ENCODE measurements around the gene C1QTNF12. TPM values are rescaled to one million over a fixed set of nuclear protein-coding genes. Genes with fewer than 3 reads are reported as not detected.

Gene C1QTNF12
- total and polyA plus RNA-seq, 2 experiments from 2014 or later = 3.8 to 6.6 TPM

DNA sequence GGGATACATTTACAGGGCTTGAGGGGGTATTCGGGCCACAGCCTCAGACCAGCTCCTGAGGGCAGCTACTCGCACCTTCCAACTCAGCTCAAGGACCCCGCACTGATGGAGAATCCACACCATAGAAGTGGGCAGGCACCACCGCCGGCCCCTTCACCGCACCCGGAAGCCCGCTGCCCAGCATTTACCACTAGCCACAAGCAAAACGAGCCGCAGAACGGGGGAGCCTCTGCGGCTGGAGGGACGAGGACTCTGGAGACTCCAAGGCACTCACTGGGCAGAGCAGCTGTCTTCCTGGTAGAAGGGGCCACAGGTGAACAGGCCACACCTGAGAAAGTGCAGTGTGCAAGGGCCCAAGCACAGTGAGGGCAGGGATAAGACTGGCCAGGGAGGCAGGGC, 21.8 kb upstream of the C1QTNF12 start:
- no peaks in the 10 kb centered on the region for H3K9me2 ChIP-seq (replicated peaks; ENCODE audit: insufficient read depth)
- H3K27me3 ChIP-seq = no peaks in the 10 kb centered on the region
- no peak for TF ChIP-seq EZH2 (IDR thresholded peaks at IDR 0.05; ENCODE audit: borderline replicate concordance)
- no peak for TF ChIP-seq EZH2phosphoT487 (IDR thresholded peaks at IDR 0.05; ENCODE audit: low read depth, severe bottlenecking, unreplicated experiment)
- no peak for DNase-seq (ENCODE audit: low spot score)
- peaks cover 73% of the 10 kb centered on the region for H4K20me1 ChIP-seq (ENCODE audit: insufficient read depth, poor library complexity, severe bottlenecking)
- no peak overlapping the region for H2AFZ ChIP-seq
- no peak overlapping the region for H3K27ac ChIP-seq
- no peak overlapping the region for H3K4me2 ChIP-seq
- 98% methylated on average over 13 of the region's 13 CpGs for WGBS (ENCODE audit: low lambda C conversion rate, missing lambda C conversion rate)
- H3K9me3 ChIP-seq (ENCODE audit: low read depth) = no peaks in the 10 kb centered on the region
- no peaks in the 10 kb centered on the region for H3K36me3 ChIP-seq (replicated peaks; ENCODE audit: insufficient read depth, low read depth)
- H3K79me2 ChIP-seq = peaks cover 86% of the 10 kb centered on the region
- peaks cover 22% of the 10 kb centered on the region for H3K4me1 ChIP-seq (ENCODE audit: insufficient read depth)
- no peak overlapping the region for H3K4me3 ChIP-seq

DNA sequence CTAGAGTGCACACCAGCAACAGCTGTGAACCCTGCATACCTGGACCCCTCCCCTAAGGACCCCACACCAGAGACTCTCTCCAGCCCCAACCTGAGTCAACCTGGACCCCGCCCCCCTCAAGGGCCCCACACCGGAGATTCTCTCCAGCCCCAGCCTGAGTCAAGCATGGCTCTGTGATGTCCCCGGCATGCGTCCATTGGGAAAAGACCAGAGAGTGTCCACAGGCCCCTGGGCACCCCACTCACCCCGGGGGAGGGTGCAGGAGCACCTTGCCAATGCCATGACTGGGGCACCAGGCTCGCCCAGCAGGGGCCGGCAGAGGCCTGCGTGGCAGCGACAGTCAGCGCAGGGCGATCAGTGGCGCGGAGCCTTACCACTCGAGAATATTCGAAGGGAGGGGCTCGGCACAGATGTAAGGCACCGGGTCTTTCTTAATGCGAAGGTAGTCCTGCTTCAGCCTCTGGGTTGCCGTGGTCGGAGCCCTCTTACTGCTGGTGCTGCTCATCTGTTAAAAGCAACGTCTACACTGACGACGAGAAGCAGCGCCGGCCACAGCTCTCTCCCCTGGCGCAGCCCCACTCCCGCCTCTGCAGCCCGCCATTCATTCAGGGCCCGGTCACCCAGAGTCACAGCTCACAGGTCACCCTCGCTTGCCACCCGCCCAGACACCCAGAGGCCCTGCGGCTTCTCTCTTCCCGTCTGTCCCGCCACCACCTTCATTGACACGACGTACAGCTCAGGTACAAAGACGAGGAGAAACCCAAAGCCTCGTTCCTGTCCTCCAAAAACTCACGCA, 21.2 kb upstream of the C1QTNF12 start:
- H4K20me1 ChIP-seq (ENCODE audit: insufficient read depth, poor library complexity, severe bottlenecking) = peaks cover 68% of the 10 kb centered on the region
- H3K4me3 ChIP-seq = no peak overlapping the region
- no peak for DNase-seq (ENCODE audit: low spot score)
- no peaks in the 10 kb centered on the region for H3K9me3 ChIP-seq (ENCODE audit: low read depth)
- H3K36me3 ChIP-seq (replicated peaks; ENCODE audit: insufficient read depth, low read depth) = no peaks in the 10 kb centered on the region
- no peaks in the 10 kb centered on the region for H3K9me2 ChIP-seq (replicated peaks; ENCODE audit: insufficient read depth)
- no peak overlapping the region for H3K27ac ChIP-seq
- H3K27me3 ChIP-seq = no peaks in the 10 kb centered on the region
- H3K79me2 ChIP-seq = peaks cover 80% of the 10 kb centered on the region
- TF ChIP-seq, protein P1, sequence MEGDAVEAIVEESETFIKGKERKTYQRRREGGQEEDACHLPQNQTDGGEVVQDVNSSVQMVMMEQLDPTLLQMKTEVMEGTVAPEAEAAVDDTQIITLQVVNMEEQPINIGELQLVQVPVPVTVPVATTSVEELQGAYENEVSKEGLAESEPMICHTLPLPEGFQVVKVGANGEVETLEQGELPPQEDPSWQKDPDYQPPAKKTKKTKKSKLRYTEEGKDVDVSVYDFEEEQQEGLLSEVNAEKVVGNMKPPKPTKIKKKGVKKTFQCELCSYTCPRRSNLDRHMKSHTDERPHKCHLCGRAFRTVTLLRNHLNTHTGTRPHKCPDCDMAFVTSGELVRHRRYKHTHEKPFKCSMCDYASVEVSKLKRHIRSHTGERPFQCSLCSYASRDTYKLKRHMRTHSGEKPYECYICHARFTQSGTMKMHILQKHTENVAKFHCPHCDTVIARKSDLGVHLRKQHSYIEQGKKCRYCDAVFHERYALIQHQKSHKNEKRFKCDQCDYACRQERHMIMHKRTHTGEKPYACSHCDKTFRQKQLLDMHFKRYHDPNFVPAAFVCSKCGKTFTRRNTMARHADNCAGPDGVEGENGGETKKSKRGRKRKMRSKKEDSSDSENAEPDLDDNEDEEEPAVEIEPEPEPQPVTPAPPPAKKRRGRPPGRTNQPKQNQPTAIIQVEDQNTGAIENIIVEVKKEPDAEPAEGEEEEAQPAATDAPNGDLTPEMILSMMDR (IDR thresholded peaks at IDR 0.05; ENCODE audit: poor library complexity) = no peak
- no peak for TF ChIP-seq EZH2 (IDR thresholded peaks at IDR 0.05; ENCODE audit: borderline replicate concordance)
- TF ChIP-seq EZH2phosphoT487 (IDR thresholded peaks at IDR 0.05; ENCODE audit: low read depth, severe bottlenecking, unreplicated experiment) = no peak
- H2AFZ ChIP-seq = no peak overlapping the region
- H3K4me2 ChIP-seq = no peak overlapping the region
- 96% methylated on average over 39 of the region's 39 CpGs for WGBS (ENCODE audit: low lambda C conversion rate, missing lambda C conversion rate)
- H3K4me1 ChIP-seq (ENCODE audit: insufficient read depth) = peaks cover 21% of the 10 kb centered on the region

DNA sequence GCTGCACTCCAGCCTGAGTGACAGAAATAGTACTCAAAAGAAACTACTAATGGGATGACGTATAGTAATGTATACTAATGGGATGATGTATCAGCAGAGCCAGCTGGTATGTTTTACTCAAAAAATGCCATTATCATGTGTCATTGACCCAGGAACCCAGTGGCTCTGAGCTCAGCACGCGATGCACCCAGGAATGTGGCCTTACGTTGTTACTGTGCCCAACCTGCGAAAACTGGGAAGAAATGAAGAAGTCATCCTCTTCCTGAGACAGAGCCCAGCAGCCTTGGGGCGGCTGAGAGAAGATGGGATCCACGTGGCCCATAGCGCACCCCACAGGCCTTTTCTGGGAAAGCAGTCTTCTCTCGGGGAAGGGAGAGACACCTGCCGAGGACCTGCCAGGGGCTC, 18.3 kb upstream of the C1QTNF12 start:
- H3K9me2 ChIP-seq (replicated peaks; ENCODE audit: insufficient read depth) = no peaks in the 10 kb centered on the region
- peaks cover 52% of the 10 kb centered on the region for H3K79me2 ChIP-seq
- no peak overlapping the region for H3K4me3 ChIP-seq
- 88% methylated on average over 10 of the region's 10 CpGs for WGBS (ENCODE audit: low lambda C conversion rate, missing lambda C conversion rate)
- no peaks in the 10 kb centered on the region for H3K9me3 ChIP-seq (ENCODE audit: low read depth)
- H2AFZ ChIP-seq = no peak overlapping the region
- no peaks in the 10 kb centered on the region for H3K4me1 ChIP-seq (ENCODE audit: insufficient read depth)
- no peaks in the 10 kb centered on the region for H3K27me3 ChIP-seq
- H3K4me2 ChIP-seq = no peak overlapping the region
- H3K27ac ChIP-seq = no peak overlapping the region
- no peak for DNase-seq (ENCODE audit: low spot score)
- TF ChIP-seq, protein P1 (IDR thresholded peaks at IDR 0.05; ENCODE audit: poor library complexity) = peak; percentile 18
- no peak for TF ChIP-seq EZH2 (IDR thresholded peaks at IDR 0.05; ENCODE audit: borderline replicate concordance)
- H4K20me1 ChIP-seq (ENCODE audit: insufficient read depth, poor library complexity, severe bottlenecking) = peaks cover 42% of the 10 kb centered on the region
- H3K36me3 ChIP-seq (replicated peaks; ENCODE audit: insufficient read depth, low read depth) = no peaks in the 10 kb centered on the region

DNA sequence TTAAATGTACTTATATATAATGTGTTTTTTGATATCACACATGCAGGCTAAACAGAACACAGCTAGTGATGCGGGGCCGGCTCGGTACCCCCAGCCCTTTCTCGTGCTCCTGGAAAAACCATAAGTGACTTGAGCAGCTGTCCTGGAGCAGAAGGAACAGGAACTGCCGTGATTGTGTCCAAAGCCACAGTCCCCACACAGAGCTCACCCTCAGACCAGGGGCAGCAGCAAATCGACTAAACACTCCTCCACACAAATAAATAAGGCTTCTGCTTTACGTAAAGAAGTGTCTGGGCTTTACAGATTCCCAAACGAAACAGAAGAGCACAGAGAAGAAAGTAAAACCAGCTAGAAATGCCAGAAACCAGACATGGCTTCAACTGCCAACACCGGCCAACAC, 17.5 kb upstream of the C1QTNF12 start:
- no peak for TF ChIP-seq EZH2 (IDR thresholded peaks at IDR 0.05; ENCODE audit: borderline replicate concordance)
- no peak for TF ChIP-seq EZH2phosphoT487 (IDR thresholded peaks at IDR 0.05; ENCODE audit: low read depth, severe bottlenecking, unreplicated experiment)
- TF ChIP-seq, protein P1 (IDR thresholded peaks at IDR 0.05; ENCODE audit: poor library complexity) = no peak
- no peaks in the 10 kb centered on the region for H3K9me2 ChIP-seq (replicated peaks; ENCODE audit: insufficient read depth)
- H3K4me2 ChIP-seq = no peak overlapping the region
- H3K36me3 ChIP-seq (replicated peaks; ENCODE audit: insufficient read depth, low read depth) = no peaks in the 10 kb centered on the region
- no peaks in the 10 kb centered on the region for H3K27me3 ChIP-seq
- no peak overlapping the region for H2AFZ ChIP-seq
- no peak overlapping the region for H3K4me3 ChIP-seq
- no peaks in the 10 kb centered on the region for H3K9me3 ChIP-seq (ENCODE audit: low read depth)
- no peak for DNase-seq (ENCODE audit: low spot score)
- no peak overlapping the region for H3K27ac ChIP-seq
- H3K79me2 ChIP-seq = peaks cover 47% of the 10 kb centered on the region
- H3K4me1 ChIP-seq (ENCODE audit: insufficient read depth) = no peaks in the 10 kb centered on the region
- H4K20me1 ChIP-seq (ENCODE audit: insufficient read depth, poor library complexity, severe bottlenecking) = peaks cover 35% of the 10 kb centered on the region
- WGBS (ENCODE audit: low lambda C conversion rate, missing lambda C conversion rate) = 82% methylated on average over 9 of the region's 9 CpGs
